IMR-90 (cell line): Measurements from ENCODE around the gene ARHGAP21. TPM values are rescaled to one million over a fixed set of nuclear protein-coding genes. Genes with fewer than 3 reads are reported as not detected.

Experiments
- ATAC-seq: fragments of 200-7000 bp; cut with Tn5 transposase; 2 replicates; pipeline ENCODE4 v1.9.1; 2020; ENCODE audit warnings: low read depth, mild to moderate bottlenecking, moderate library complexity
- BruUV-seq: library from RNA; stranded (reverse); fragments of 400-500 nt; replicated peaks from 2 replicates; lab custom pipeline; 2021; lab: Mats Ljungman, UMichigan
- CTCF ChIA-PET: fragments of 300-600 bp; formaldehyde crosslinking; extraction: SDS; loops from one replicate; lab custom pipeline; 2021; ENCODE audit warnings: antibody characterized with exemption; lab: Yijun Ruan, JAX
- POLR2A ChIA-PET: fragments of 300-600 bp; sonication (Branson Sonifier 250); formaldehyde crosslinking; loops from one replicate; lab custom pipeline; 2022; ENCODE audit warnings: antibody characterized with exemption; ENCODE audit not compliant: unreplicated experiment; lab: Charles Lee
- DNase-seq: peaks from one replicate; pipeline ENCODE4 v3.0.0; 2013
- H2AFZ ChIP-seq: replicated peaks from 2 replicates; pipeline ENCODE3; 2013; ENCODE audit warnings: low read length, mild to moderate bottlenecking; ENCODE audit not compliant: poor library complexity
- H2AK5ac ChIP-seq: 2 replicates; pipeline ENCODE4 v1.6.1; 2013; ENCODE audit warnings: low read depth, low read length, inconsistent platforms
- H2AK9ac ChIP-seq: replicated peaks from 2 replicates; pipeline ENCODE3; 2013; ENCODE audit warnings: mild to moderate bottlenecking, low read depth, low read length, moderate library complexity; ENCODE audit not compliant: poor library complexity
- H2BK120ac ChIP-seq: 2 replicates; pipeline ENCODE4 v1.6.1; 2013; ENCODE audit warnings: low read depth, low read length, inconsistent platforms
- H2BK15ac ChIP-seq: 3 replicates; pipeline ENCODE4 v1.6.1; 2013; ENCODE audit warnings: low read depth, low read length, inconsistent platforms
- H2BK20ac ChIP-seq: 2 replicates; pipeline ENCODE4 v1.6.1; 2013; ENCODE audit warnings: low read depth, mild to moderate bottlenecking, inconsistent platforms, low read length, moderate library complexity
- H2BK5ac ChIP-seq: 2 replicates; pipeline ENCODE4 v1.6.1; 2013; ENCODE audit warnings: mild to moderate bottlenecking, low read depth, low read length, inconsistent platforms; ENCODE audit not compliant: poor library complexity, severe bottlenecking
- H3K14ac ChIP-seq: replicated peaks from 2 replicates; pipeline ENCODE4 v1.6.1; 2013; ENCODE audit warnings: low read depth, low read length, inconsistent platforms
- H3K18ac ChIP-seq: 2 replicates; pipeline ENCODE4 v1.6.1; 2013; ENCODE audit warnings: low read depth, low read length, control low read depth
- H3K23ac ChIP-seq: 2 replicates; pipeline ENCODE4 v1.6.1; 2013; ENCODE audit warnings: low read depth, low read length, inconsistent platforms
- H3K27ac ChIP-seq: 2 replicates; pipeline ENCODE4 v1.5.1; 2013; ENCODE audit warnings: mild to moderate bottlenecking, control low read depth, low read length; ENCODE audit not compliant: insufficient read depth
- H3K27me3 ChIP-seq: 2 replicates; pipeline ENCODE4 v1.6.1; 2013; ENCODE audit warnings: low read length; ENCODE audit not compliant: control insufficient read depth, insufficient read depth
- H3K36me3 ChIP-seq: 2 replicates; pipeline ENCODE4 v1.6.1; 2013; ENCODE audit warnings: low read length, mixed read lengths; ENCODE audit not compliant: control insufficient read depth, insufficient read depth
- H3K4ac ChIP-seq: 2 replicates; pipeline ENCODE4 v1.6.1; 2013; ENCODE audit warnings: low read depth, low read length, inconsistent platforms
- H3K4me1 ChIP-seq: 2 replicates; pipeline ENCODE4 v1.6.1; 2013; ENCODE audit warnings: low read length, mixed read lengths; ENCODE audit not compliant: control insufficient read depth, insufficient read depth
- H3K4me2 ChIP-seq: 2 replicates; pipeline ENCODE4 v1.6.1; 2013; ENCODE audit warnings: low read depth, mild to moderate bottlenecking, control low read depth, low read length, moderate library complexity
- H3K4me3 ChIP-seq: 2 replicates; pipeline ENCODE4 v1.5.1; 2013; ENCODE audit warnings: low read depth, mild to moderate bottlenecking, control low read depth, low read length, moderate library complexity; ENCODE audit not compliant: insufficient read depth
- H3K56ac ChIP-seq: 2 replicates; pipeline ENCODE4 v1.6.1; 2013; ENCODE audit warnings: low read length, inconsistent platforms; ENCODE audit not compliant: insufficient read depth; ENCODE audit errors: extremely low read depth
- H3K79me1 ChIP-seq, 2 experiments: 2 replicates each; pipeline ENCODE4 v1.6.1; 2013; ENCODE audit warnings: low read length in 2 of 2, inconsistent platforms in 1 of 2, low read depth in 1 of 2
- H3K9ac ChIP-seq: 2 replicates; pipeline ENCODE4 v1.6.1; 2013; ENCODE audit warnings: low read depth, low read length, control low read depth
- H3K9me1 ChIP-seq: 2 replicates; pipeline ENCODE4 v1.6.1; 2013; ENCODE audit warnings: low read length, inconsistent platforms; ENCODE audit not compliant: insufficient read depth
- H3K9me3 ChIP-seq: 2 replicates; pipeline ENCODE4 v1.6.1; 2013; ENCODE audit warnings: low read length; ENCODE audit not compliant: control insufficient read depth, insufficient read depth
- H4K20me1 ChIP-seq: 2 replicates; pipeline ENCODE4 v1.6.1; 2013; ENCODE audit warnings: low read length, inconsistent platforms; ENCODE audit not compliant: insufficient read depth
- H4K5ac ChIP-seq: 2 replicates; pipeline ENCODE4 v1.6.1; 2013; ENCODE audit warnings: mild to moderate bottlenecking, low read depth, low read length, control low read depth
- H4K8ac ChIP-seq, 2 experiments: 2 replicates each; pipeline ENCODE4 v1.6.1; 2013; ENCODE audit warnings: low read depth in 2 of 2, low read length in 2 of 2, control low read depth in 1 of 2, inconsistent platforms in 1 of 2
- H4K91ac ChIP-seq: 2 replicates; pipeline ENCODE4 v1.6.1; 2013; ENCODE audit warnings: low read depth, low read length, inconsistent platforms; ENCODE audit not compliant: insufficient read depth
- RFX5 ChIP-seq: IDR thresholded peaks from 2 replicates; pipeline ENCODE4 v1.8.0; 2012; ENCODE audit warnings: low read depth, mild to moderate bottlenecking, low read length, moderate library complexity
- WGBS, 2 experiments: methylation state at CpG; one replicate each; pipeline versions ENCODE4 v1.1.5 to v1.1.7; 2013; ENCODE audit warnings: missing lambda C conversion rate in 2 of 2; ENCODE audit not compliant: insufficient read length in 1 of 2; ENCODE audit errors: extremely low coverage in 2 of 2; 5-methylcytosine and 5-hydroxymethylcytosine counted together
- dilution Hi-C: fragments of 300-500 bp; cut with HindIII; formaldehyde crosslinking; loops from one replicate; pipeline ENCODE4 v1.14.3; 2018; ENCODE audit warnings: low sequenced_read_pairs; ENCODE audit not compliant: unreplicated experiment
- in situ Hi-C: fragments of 300-500 bp; cut with MboI; formaldehyde crosslinking; loops from 3 replicates; pipeline ENCODE4 v1.14.3; 2019; ENCODE audit warnings: low sequenced_read_pairs, inconsistent platforms, mixed read lengths
- intact Hi-C: fragments of 100-400 bp; cut with micrococcal nuclease; formaldehyde crosslinking; loops from 2 replicates; pipeline ENCODE4 v1.10.0; 2022
- polyA plus RNA-seq, 3 experiments: library from polyadenylated mRNA; depleted of rRNA; stranded (reverse); fragments of >200 nt; gene quantifications; 2 replicates each; pipeline ENCODE4 v1.2.3, GENCODE V29; 2012; ENCODE audit warnings: low replicate concordance in 1 of 3
- total RNA-seq: library from RNA; depleted of rRNA; stranded (reverse); fragments of >200 nt; gene quantifications from 2 replicates; pipeline ENCODE4 v1.2.3, GENCODE V29; 2012

The ARHGAP21 gene
- total and polyA plus RNA-seq, 2 of the 4 experiments (the other 2 are of a cell fraction), result 43.3 to 94.3 TPM

- no peak overlapping the region for H2BK15ac ChIP-seq
- H3K79me1 ChIP-seq, result no peaks in the 10 kb centered on the region
- POLR2A ChIA-PET, result no interaction called here
- H4K8ac ChIP-seq, result no peak overlapping the region
- peaks cover 2% of the 10 kb centered on the region; the same call in 1 of the 2 replicates for H3K4me1 ChIP-seq
- no TSS peak for BruUV-seq
- no peak overlapping the region for H3K4me2 ChIP-seq
- no peak overlapping the region for H3K27ac ChIP-seq
- no CpG with 5 or more reads among the region's 4 CpGs for WGBS, 2 experiments
- no peak overlapping the region for H2BK120ac ChIP-seq
- no peak overlapping the region for H3K4me3 ChIP-seq
- no peak for TF ChIP-seq RFX5
- H2BK5ac ChIP-seq, result no peak overlapping the region
- no peak overlapping the region for H2BK20ac ChIP-seq
- H3K14ac ChIP-seq, result no peak overlapping the region
- H3K18ac ChIP-seq, result no peak overlapping the region
- no peak overlapping the region for H2AK5ac ChIP-seq
- CTCF ChIA-PET, result no interaction called here
- DNase-seq (no peak), ATAC-seq (no peak)
- no peak overlapping the region for H2AFZ ChIP-seq
- intact Hi-C loops (no loop called here), in situ Hi-C loops (no loop called here), dilution Hi-C loops (no loop called here)
- no peak overlapping the region for H3K56ac ChIP-seq
- no peak overlapping the region for H2AK9ac ChIP-seq
- H3K9me1 ChIP-seq, result no peaks in the 10 kb centered on the region
- H3K4ac ChIP-seq, result no peak overlapping the region
- no peak overlapping the region for H3K23ac ChIP-seq
- H4K20me1 ChIP-seq, result no peaks in the 10 kb centered on the region
- no peaks in the 10 kb centered on the region for H3K36me3 ChIP-seq
- no peak overlapping the region for H4K5ac ChIP-seq
- H3K9ac ChIP-seq, result no peak overlapping the region
- H4K91ac ChIP-seq, result no peak overlapping the region
- H3K9me3 ChIP-seq, result no peaks in the 10 kb centered on the region
- H3K27me3 ChIP-seq, result no peaks in the 10 kb centered on the region
These were observed 24.5 kb upstream of the ARHGAP21 start for GRCh38 chr10:24748214-24748613.
